Stimulated activated CD4-positive, alpha-beta T cell treated with anti-CD3 and anti-CD28 coated beads, Interleukin-12 subunit alpha, Interleukin-12 subunit beta, amount 100 ng/mL, for 48 hours (primary cell): Measurements from ENCODE around the gene ESYT2.
"Not testable (repeated sequence)": the region's sequence is repeated elsewhere in the genome, so short reads cannot be mapped to it uniquely, and the experiment has no call there.

Experiments
- DNase-seq, 3 donors: peaks; one replicate each; pipeline ENCODE4 v3.0.0-alpha.2; 2020; ENCODE audit warnings: low read depth in 2 of 3, low spot score in 1 of 3

Gene ESYT2

DNA sequence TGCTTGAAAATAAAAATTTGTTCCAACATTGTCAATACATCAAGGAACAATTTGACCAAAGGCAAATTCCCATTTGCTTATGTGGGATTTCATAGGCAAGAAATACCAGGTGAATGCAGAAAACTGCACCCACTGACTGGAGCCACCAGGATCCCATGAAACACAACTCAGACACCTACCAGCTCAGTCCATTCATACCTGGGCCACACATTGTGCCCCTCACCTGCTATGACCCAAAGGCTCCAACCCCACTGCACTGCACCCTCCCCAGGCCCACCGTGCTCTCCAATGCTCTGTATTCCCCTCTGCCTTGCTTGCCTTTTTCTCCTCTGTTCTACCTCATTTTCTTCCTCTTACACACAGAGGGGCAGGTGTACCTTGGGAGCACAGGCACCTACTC lies 130.0 kb downstream of the ESYT2 start:
- no peak for DNase-seq

DNA sequence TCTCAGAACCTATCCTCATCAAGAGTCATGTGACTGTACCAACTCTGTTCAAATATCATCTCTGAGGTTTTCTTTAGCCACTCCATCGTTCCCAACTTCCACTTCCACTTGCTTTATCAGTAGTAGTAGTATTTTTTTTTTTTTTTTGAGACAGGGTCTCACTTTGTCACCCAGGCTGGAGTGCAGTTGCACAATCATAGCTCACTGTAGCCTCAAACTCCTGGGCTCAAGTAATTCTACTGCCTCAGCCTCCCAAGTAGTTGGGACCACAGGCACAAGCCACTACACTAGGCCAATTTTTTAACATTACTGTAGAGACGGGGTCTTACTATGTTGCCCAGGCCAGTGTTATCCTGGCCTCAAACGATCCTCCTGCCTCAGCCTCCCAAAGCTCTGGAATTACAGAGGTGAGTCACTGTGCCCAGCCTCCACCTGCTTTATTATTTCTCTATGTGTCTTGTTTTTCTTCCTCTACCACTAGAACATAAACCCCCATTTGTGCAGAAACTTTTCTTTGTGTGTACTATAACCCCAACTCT lies 130.6 kb downstream of the ESYT2 start:
- DNase-seq, result no peak

- DNase-seq, result not testable (repeated sequence)
Measured at GRCh38 chr7:158697597-158697996, 131.7 kb downstream of the ESYT2 start.

DNA sequence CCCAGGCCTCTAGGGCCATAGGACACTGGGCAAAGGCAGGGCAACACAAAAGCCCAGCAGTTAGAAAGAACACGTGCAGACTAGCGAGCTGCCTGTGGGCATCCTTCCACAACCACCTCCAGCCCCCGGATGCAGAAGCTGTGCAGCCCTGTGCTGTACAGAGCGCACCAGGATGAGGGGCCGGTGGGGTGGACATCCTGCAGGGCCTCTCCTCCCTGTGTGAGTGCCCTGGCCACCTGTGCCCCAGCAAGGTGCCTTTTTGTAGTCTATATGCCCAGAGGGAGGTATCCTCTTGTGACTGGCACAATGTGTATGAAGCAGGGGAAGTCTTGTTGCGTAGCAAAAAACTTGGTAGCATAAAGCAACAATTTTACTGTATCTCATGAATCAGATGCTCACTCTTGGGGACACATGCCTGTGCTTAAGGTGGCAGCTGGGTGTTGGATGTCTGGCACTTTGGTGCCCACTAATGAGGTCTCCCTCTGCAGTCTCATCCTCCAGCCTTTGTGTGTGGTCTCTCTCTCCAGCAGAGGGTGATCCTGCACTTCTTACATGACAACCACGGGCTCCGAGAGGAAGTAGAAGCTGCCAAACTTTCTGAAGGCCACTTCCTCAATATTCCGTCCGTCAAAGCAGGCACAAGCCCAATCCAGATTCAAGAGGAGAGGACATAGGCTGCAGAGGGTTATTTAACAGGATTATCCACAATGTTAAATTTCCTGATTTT lies 133.4 kb downstream of the ESYT2 start:
- no peak for DNase-seq

GRCh38 chr7:158695056-158695455 lies 134.3 kb downstream of the ESYT2 start:
- no peak for DNase-seq

DNA sequence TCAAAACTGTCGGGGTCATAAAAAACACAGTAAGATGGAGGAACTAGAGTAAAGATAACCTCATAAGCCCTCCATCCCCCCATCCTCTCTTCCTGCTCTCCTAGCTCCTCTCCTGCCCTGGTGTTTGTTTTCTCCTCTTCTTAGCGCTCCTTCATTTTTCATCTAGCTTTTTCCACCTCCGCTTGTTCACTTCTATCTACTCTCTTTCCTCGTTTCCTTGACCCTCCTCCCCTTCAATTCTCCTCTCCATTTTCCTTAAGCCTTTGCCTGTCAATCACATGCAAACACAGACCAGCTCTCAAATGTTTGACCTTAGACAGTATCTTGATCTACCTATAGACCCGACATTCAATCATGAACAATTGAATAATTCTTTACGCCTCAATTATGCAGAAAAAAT lies 134.7 kb downstream of the ESYT2 start:
- no peak for DNase-seq

GRCh38 chr7:158689488-158689887 lies 139.8 kb downstream of the ESYT2 start:
- no peak for DNase-seq

DNA sequence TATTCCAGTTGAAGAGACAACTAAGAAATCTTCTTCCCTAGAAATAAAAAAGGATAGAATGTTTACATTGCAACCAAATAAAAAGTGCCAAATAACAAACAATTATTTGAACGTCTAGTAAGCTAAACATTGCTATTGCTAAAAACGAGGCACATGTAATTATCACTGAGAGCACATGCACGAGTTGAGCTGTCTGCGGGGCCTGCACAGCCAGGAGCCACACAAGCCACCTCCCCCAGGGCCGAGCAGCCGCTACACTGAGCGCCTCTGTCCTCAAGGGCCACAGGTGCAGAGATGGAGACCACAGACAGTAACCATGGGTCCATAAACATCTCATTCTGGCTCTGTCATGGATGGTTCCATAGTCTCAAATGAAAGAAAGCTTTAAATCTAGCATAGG lies 141.9 kb downstream of the ESYT2 start:
- DNase-seq, result no peak

GRCh38 chr7:158685693-158686092 lies 143.6 kb downstream of the ESYT2 start:
- DNase-seq, result no peak

- DNase-seq, result no peak
Measured at GRCh38 chr7:158684329-158684728, 145.0 kb downstream of the ESYT2 start.

DNA sequence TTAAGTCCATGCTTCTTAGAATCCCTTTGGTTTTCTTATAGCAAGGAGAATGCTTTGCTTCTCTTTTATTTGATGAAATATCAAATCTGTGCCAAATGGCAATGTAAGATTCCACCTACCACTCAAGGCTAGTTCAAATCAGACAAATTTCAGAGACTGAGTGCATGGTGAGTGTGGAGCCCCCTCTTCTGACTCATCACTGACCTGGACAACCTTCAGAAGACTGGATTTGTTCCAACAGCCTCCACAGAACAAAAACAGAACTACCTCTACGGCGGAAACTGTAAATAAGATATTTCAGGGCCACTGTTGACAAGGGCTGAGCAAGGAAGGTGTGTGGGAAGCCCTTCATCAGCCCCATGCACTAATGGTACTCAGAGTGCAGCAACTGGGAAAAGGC lies 145.8 kb downstream of the ESYT2 start:
- DNase-seq, result no peak

- no peak for DNase-seq
Measured at GRCh38 chr7:158682456-158682855, 146.9 kb downstream of the ESYT2 start.
